ENCODE data around the gene KIF16B.

DNA sequence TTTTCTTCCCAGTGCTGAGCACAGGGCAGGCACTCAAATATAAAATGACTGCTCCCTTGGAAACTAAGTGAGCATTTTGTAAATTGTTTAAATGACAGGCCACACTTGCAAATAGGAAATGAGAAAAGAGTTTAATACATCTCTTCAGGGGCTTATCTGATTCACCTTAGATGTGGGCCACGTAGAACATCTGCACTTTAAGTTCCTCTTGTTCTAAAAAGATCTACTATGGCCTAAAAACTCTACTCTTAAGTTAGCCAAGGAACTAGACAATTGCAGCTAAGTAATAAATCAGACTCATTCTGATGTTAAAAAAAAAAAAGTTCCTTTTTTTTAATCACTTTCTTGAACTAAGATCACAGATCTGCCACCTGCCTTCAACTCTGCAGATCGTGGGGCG is 126.3 kb downstream of the KIF16B start:
- TF ChIP-seq, protein P1, sequence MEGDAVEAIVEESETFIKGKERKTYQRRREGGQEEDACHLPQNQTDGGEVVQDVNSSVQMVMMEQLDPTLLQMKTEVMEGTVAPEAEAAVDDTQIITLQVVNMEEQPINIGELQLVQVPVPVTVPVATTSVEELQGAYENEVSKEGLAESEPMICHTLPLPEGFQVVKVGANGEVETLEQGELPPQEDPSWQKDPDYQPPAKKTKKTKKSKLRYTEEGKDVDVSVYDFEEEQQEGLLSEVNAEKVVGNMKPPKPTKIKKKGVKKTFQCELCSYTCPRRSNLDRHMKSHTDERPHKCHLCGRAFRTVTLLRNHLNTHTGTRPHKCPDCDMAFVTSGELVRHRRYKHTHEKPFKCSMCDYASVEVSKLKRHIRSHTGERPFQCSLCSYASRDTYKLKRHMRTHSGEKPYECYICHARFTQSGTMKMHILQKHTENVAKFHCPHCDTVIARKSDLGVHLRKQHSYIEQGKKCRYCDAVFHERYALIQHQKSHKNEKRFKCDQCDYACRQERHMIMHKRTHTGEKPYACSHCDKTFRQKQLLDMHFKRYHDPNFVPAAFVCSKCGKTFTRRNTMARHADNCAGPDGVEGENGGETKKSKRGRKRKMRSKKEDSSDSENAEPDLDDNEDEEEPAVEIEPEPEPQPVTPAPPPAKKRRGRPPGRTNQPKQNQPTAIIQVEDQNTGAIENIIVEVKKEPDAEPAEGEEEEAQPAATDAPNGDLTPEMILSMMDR (IDR thresholded peaks at IDR 0.05): no peak
- no peak for TF ChIP-seq POLR2A (IDR thresholded peaks at IDR 0.05)

Data from uterus (tissue), 2 donors.